ENCODE data around the gene A4GALT. TPM values are rescaled to one million over a fixed set of nuclear protein-coding genes. Genes with fewer than 3 reads are reported as not detected.
A peak's percentile ranks its signal among the peaks of the same experiment; 100 is the strongest.

The A4GALT gene
- total and polyA plus RNA-seq, 8 donors = 2.7 to 13.2 (median 4.7) TPM

GRCh38 chr22:42719656-42720262 is 911 bp downstream of the A4GALT start:
- Histone ChIP-seq H3K4me1 (no peaks in the 10 kb centered on the region), H3K9me3 (no peaks in the 10 kb centered on the region), H3K27me3 (no peaks in the 10 kb centered on the region), H3K36me3 (no peaks in the 10 kb centered on the region), H3K4me3 (peak overlapping the region; percentile 44 to 57 (median 52)), H3K27ac (peak overlapping the region in 1 of 4 donors; percentile 34)
- FAIRE-seq (no peak), DNase-seq (peak in 1 of 6 donors; percentile 55), ATAC-seq (peak in 3 of 4 donors; percentile 22 to 43 (median 41))
- intact Hi-C loops (cut with DNase I) = no loop called here
- 28 to 32% methylated on average over 27 to 37 of the region's 37 CpGs for WGBS, 2 donors
- TF ChIP-seq CTCF (IDR thresholded peaks at IDR 0.05) = no peak

GRCh38 chr22:42719133-42719532 is 1.5 kb downstream of the A4GALT start:
- H3K4me3 ChIP-seq = peak overlapping the region in 1 of 4 donors; percentile 57
- no peaks in the 10 kb centered on the region for H3K9me3 ChIP-seq
- 67 to 68% methylated on average over 2 of the region's 2 CpGs for WGBS, 2 donors
- no peaks in the 10 kb centered on the region for H3K36me3 ChIP-seq
- intact Hi-C loops (cut with DNase I) = no loop called here
- H3K27ac ChIP-seq = no peak overlapping the region
- TF ChIP-seq CTCF (IDR thresholded peaks at IDR 0.05) = no peak
- DNase-seq = no peak
- ATAC-seq = peak in 1 of 4 donors; percentile 21
- no peaks in the 10 kb centered on the region for H3K27me3 ChIP-seq
- FAIRE-seq = no peak
- H3K4me1 ChIP-seq = no peaks in the 10 kb centered on the region

- no peaks in the 10 kb centered on the region for H3K36me3 ChIP-seq
- intact Hi-C loops (cut with DNase I) = no loop called here
- no peak for TF ChIP-seq CTCF (IDR thresholded peaks at IDR 0.05)
- H3K27me3 ChIP-seq = no peaks in the 10 kb centered on the region
- H3K4me3 ChIP-seq = no peak overlapping the region
- DNase-seq (no peak), ATAC-seq (peak in 1 of 4 donors; percentile 22), FAIRE-seq (no peak)
- no peak overlapping the region for H3K27ac ChIP-seq
- H3K4me1 ChIP-seq = no peaks in the 10 kb centered on the region
- 44 to 56% methylated on average over 7 to 8 of the region's 8 CpGs for WGBS, 2 donors
- no peaks in the 10 kb centered on the region for H3K9me3 ChIP-seq
Observed at GRCh38 chr22:42717197-42717928, 3.3 kb downstream of the A4GALT start.

- FAIRE-seq (no peak), ATAC-seq (no peak), DNase-seq (no peak)
- no peak for TF ChIP-seq CTCF (IDR thresholded peaks at IDR 0.05)
- Histone ChIP-seq H3K27ac (no peak overlapping the region), H3K4me1 (peaks cover 0 to 5% (median 0%) of the 10 kb centered on the region in 3 donors), H3K4me3 (no peak overlapping the region), H3K36me3 (no peaks in the 10 kb centered on the region), H3K9me3 (no peaks in the 10 kb centered on the region), H3K27me3 (no peaks in the 10 kb centered on the region)
- intact Hi-C loops (cut with DNase I) = no loop called here
- 93 to 94% methylated on average over 5 of the region's 5 CpGs for WGBS, 2 donors
Observed at GRCh38 chr22:42716649-42717127, 4.0 kb downstream of the A4GALT start.

GRCh38 chr22:42716221-42716620 is 4.4 kb downstream of the A4GALT start:
- 83 to 86% methylated on average over 6 of the region's 6 CpGs for WGBS, 2 donors
- ATAC-seq (no peak), DNase-seq (no peak), FAIRE-seq (no peak)
- TF ChIP-seq CTCF (IDR thresholded peaks at IDR 0.05) = no peak
- no peaks in the 10 kb centered on the region for H3K36me3 ChIP-seq
- H3K27ac ChIP-seq = no peak overlapping the region
- H3K4me3 ChIP-seq = no peak overlapping the region
- H3K4me1 ChIP-seq = peaks cover 0 to 6% (median 0%) of the 10 kb centered on the region in 3 donors
- no peaks in the 10 kb centered on the region for H3K27me3 ChIP-seq
- intact Hi-C loops (cut with DNase I) = no loop called here
- H3K9me3 ChIP-seq = no peaks in the 10 kb centered on the region

Measured in pancreas (tissue), 10 donors.